NCI-H128 (cell line): ENCODE results near the gene CDH6.

Source experiments
- DNase-seq: peaks from one replicate; lab custom pipeline; 2025; ENCODE audit not compliant: unreplicated experiment; lab: John Stamatoyannopoulos, UW

CDH6 gene

GRCh38 chr5:31193591-31194467 is at the start of gene CDH6:
Gene CDH6, plus strand, starts transcription at chr5:31193686. Its CDS starts 73,788 bp downstream, at chr5:31267474.
- no peak for DNase-seq

DNA sequence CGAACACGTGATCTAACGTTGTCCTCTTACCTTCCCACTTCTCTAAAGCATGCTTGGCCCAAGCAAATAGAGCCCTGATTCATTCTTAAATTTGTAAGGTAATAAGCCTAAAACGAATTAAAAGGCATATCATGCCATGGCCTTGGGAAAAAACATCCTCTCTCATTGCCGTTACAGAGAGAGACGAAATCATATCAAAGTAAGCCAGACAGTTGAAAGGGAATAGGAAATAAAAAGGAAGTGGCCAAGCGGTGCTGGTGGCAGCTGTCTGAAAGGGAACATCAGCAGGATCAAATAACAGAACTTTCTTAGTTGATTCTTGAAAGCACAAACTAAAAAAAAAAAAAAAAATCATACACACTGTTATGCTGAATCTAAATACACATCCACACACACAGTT is 49.1 kb upstream of the CDH6 start:
- no peak for DNase-seq

DNA sequence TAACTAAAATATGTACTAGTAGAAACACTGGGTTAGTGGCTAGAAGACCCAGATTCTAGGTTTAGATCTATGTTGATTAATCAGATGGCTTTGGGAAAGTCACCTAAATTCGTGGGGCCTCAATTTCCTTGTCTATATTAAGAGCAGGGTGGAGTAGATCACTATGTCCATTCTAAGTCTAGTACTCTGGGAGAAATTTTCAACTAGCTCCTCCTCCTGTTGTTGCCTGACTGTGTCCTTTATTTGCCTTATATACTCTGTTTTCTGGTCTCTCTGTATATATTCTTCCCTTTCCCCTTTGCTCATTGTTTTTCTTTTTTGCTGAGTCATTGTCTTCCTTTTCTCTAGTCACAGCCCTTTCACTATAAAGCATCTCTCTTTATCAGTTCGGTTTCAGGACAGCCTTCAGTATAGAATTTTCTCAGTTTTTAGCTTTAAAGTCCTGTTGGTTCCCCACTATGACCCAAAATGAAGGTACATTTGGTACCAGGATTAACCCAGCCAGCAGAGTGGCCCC is 44.5 kb upstream of the CDH6 start:
- no peak for DNase-seq

DNA sequence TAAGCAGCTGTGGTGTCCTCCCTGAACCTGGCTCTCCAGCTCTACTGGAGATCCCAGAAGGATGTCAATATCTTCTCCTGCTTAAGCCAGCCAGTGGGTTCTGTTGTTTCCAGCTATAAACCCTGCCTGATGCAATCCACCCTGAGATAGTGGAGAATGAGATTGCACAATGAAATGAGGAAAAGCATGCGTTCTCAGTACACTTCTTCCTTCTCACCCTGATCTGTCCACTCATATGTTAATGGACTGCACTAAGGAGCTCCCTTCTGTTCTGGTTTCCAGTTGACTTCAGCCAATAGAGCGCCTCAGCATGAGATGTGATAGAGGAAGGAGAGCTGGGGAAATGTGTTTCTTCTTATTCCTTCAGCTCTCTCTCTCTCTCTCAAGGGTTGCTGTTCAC is 40.0 kb upstream of the CDH6 start:
- no peak for DNase-seq

DNA sequence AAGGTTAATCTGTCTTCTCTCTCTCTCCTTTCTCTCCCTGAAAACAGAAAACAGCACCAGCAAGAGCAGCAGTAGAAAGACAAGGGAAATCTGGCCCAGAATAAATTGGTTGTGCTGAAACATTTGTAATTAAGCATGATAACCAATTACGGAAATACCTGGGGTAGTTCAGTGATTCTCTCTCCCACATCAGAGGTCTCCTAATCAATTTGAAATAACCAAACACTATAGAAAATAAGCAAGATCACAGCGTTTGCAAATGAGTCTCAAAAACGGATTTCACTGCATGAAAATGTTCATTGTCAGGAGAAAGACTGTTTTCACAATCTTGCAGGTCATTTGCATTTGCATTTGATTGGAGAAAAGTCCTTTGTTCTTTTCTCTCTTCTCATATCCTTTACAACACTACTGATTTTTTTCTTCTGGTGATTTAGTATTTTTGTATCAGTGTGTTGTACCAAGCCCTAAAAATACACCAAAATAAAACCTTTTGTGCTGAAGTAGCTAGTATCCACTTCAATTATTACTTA is 36.8 kb upstream of the CDH6 start:
- no peak for DNase-seq

DNA sequence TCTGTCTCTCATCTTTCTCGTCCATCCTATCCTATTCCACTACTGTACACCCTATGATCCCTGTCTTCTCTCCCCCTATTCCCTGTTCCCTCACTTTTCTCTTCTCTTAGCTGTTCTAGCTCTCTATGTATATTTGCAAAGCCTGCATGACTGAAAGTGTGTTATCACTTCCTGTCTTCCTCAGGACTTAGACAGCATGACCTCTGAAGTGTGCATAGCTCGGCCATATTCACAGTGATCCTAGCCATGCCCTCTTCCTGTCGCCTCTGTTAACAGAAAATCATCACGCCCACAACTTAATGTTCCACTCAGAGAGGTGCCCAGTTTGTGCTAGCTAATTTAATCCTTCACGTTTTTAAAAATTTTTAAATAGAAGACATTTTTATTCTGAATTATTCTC is 35.8 kb upstream of the CDH6 start:
- DNase-seq: no peak

- DNase-seq: no peak
Observed at GRCh38 chr5:31158686-31159085, 34.8 kb upstream of the CDH6 start.

DNA sequence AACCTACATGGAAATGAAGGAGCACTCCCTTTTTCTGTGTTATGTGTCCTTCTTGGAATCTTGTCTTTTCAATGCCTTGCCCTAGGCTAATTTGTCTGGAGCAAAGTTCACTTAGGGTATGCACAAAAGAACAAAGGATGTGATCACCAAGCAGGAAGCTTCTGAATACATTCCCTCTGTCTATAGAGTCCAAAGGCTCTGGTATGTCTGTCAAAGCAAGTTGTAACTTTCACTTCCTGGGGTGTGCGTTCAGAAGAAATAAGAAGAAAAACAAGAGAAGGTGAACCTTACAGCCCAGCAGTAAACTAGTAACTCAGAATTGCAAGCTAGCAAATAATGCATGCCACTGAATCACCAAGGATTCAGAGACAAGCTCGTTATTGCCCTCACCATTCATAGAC is 31.7 kb upstream of the CDH6 start:
- no peak for DNase-seq

GRCh38 chr5:31165729-31166128 is 27.8 kb upstream of the CDH6 start:
- DNase-seq: no peak

DNA sequence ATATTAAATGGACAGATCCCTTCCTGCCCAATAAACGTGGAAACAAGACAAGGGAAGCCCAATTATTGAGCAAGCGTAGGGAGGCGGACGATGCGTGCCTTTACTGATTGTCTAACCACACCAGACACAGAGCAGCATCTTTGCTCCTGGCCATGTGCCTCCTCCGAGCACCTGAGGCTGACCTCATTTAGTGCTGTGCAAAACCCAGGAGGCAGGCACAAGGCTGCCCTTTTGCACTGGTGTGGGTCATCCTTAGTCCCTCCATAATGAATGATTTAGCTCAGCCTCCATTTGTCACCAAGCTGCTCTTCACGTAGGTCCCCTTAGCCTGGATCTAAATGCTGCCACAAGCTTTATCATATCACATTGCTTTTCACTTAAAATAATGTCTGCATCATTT is 24.1 kb upstream of the CDH6 start:
- no peak for DNase-seq

DNA sequence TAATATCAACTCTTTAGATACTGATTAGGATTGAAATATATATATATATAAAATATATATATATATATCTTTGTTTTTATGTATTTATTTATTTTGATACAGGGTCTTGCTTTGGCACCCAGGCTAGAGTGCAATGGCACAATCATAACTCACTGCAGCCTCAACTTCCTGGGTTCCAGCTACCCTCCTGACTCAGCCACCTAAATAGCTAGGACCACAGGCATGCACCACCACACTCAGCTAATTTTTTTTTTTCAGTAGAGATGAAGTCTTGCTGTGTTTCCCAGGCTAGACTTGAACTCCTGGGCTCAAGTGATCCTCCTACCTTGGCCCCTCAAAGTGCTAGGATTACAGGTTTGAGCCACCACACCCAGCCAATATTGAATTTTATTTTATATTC is 20.6 kb upstream of the CDH6 start:
- DNase-seq: no peak

DNA sequence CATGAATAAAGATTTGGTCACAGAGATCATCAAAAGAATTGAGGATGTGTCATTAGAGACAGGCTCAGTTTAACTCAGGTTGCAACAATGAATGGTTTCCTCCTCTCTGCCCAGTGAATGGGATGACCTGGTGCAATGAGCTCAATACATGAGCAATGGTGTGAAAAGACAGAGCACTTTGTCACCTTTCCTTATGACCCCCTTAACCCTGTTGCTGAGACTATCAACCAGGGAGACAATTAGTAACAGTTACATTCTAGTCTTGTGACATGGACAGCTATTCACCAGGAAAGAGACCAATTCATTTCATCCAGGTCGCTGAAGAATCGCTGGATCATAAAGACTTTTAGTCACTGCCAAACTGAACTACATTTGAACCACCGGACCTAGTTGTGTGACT is 19.9 kb upstream of the CDH6 start:
- DNase-seq: no peak

GRCh38 chr5:31181376-31181987 is 12.0 kb upstream of the CDH6 start:
- DNase-seq: no peak

DNA sequence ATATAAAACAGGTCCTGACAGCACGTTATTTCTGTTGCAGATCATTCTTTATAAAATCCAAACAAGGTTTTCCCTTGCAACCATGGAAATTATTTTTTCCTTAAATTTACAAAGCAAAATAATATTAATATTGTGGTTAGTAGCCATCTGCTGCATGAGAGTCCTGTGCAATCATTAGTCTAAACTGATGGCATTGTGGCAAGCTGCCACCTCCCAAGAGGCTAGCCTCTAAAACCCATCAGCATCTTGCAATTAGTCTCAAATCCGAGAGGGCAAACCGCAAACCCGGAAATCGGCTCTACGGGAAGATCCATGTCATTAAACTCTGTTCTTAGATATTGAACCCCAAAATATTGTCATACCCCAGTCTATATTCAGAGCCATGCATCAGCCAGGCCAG is 11.3 kb upstream of the CDH6 start:
- no peak for DNase-seq

DNA sequence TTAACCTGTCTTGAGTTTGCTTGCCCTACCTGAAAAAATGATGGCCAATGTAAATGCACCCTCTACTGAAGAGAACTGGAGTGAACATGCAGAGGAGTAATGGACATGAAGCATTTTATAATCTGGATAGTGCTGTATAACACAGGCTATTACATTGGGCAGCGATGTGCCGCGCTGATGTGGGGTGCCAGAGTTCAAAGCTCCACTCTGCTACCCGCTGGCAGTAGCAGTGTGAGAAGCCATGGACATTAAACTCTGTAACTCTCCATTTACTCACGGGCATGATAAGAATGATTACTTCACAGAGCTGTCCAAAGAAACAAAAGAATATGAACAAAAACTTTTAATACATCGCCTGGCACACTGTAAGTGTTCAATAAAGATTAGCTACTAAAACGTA is 7.5 kb upstream of the CDH6 start:
- no peak for DNase-seq

- no peak for DNase-seq
Observed at GRCh38 chr5:31186672-31187267, 6.7 kb upstream of the CDH6 start.

GRCh38 chr5:31187591-31187990 is 5.9 kb upstream of the CDH6 start:
- DNase-seq: no peak

DNA sequence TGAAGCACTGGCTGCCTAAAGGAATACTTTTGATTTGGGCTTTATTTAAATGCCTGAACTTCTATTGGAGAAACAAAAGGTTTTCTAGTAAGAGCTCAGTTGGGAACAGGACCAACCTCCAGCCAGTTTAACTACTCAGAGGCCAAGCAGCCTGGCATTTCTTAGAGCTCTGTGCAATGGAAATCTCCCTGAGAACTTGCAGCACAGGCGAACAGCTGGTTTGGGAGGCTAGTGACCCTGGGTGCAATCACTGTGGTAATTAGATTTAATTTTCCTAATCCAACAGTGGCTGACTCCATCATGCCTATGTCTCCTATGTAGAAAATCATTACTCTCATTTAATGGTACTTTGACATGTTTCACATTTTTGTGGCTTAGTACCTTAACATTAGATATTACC is 1.0 kb upstream of the CDH6 start:
- DNase-seq: no peak

GRCh38 chr5:31193116-31193515 is 370 bp upstream of the CDH6 start:
- no peak for DNase-seq

- DNase-seq: no peak
Observed at GRCh38 chr5:31194468-31194813, 955 bp downstream of the CDH6 start.

DNA sequence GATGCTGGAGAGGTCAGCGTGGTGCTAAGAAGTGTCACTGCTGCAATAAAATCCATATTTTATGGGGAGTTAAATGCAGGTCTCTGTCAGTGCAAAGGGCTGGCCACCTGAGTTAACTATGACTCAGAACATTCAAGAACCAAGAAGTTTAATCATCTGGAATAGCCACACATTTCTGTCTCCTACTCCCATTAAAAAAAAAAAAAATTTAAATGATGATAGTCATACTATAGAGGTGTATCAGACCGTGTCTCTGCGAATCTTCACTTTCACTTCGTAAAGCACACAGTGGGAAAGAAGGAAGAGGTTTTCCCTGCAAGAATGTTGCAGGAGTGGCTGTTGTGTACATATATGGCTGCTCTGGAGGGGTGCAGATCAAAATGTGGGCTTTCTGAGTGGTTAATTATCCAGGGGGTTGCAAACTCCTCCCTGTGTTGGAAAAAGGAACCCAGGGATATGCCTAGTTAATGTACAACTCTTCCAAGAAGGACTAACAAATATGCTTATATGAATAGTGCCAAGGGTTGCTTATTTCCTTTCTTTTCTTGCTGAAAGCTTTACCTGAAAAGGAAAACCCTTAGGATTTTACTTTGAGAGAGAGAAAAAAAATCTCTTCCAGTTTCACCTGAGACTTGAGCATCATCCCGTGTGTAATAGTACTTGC is 1.5 kb downstream of the CDH6 start:
- no peak for DNase-seq
